Bronchial epithelial cell (primary cell): ENCODE data around the gene PMEL. TPM values are rescaled to one million over a fixed set of nuclear protein-coding genes. Genes with fewer than 3 reads are reported as not detected.
"Not testable (repeated sequence)": the region's sequence is repeated elsewhere in the genome, so short reads cannot be mapped to it uniquely, and the experiment has no call there.

Experiments
- DNase-seq: peaks from one replicate; pipeline ENCODE4 v3.0.0-alpha.2; 2010; ENCODE audit warnings: low read depth
- FAIRE-seq: peaks from 2 replicates; lab custom pipeline; 2011; peaks lifted over from hg19 to GRCh38; lab: Jason Lieb, UNC
- H3K27me3 ChIP-seq: 2 replicates; pipeline ENCODE4 v1.5.1; 2011; ENCODE audit warnings: low read length; ENCODE audit not compliant: control insufficient read depth, insufficient read depth
- H3K36me3 ChIP-seq: 2 replicates; pipeline ENCODE4 v1.5.1; 2011; ENCODE audit warnings: low read length; ENCODE audit not compliant: control insufficient read depth, insufficient read depth
- H3K4me3 ChIP-seq: 2 replicates; pipeline ENCODE4 v1.5.1; 2011; ENCODE audit warnings: mild to moderate bottlenecking, low read depth, low read length, control low read depth
- total RNA-seq: library from RNA; depleted of rRNA; stranded (reverse); fragments of >200 nt; gene quantifications from 2 replicates; pipeline ENCODE4 v1.2.1, GENCODE V29; 2014
- TF ChIP-seq, protein P1 (sequence below): IDR thresholded peaks from 2 replicates; pipeline ENCODE4 v1.5.1; 2011; ENCODE audit warnings: mild to moderate bottlenecking, moderate library complexity, low read length, control low read depth, inconsistent platforms; ENCODE audit not compliant: insufficient read depth, severe bottlenecking

The PMEL gene
- total RNA-seq, 1 donor from 2014 or later = 2.6 TPM

DNA sequence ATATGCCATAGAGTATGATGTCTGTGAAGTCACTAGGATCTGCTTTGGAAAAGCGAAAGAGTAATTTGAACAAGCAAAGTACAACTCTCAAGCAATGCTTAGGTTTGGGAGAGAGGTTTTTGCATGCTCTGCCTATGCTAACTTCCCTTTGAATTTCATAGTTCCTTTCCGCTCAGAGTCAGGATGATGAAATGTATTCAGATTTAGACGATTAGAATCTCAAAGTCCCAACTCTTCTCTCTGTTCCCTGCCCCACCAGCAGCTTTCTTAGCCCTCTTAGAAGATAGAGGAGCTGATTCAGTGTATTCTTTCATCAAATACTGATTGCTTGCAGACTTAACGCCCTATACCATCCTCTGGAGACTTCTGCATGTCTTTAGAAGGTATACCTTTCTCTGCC lies 19.5 kb upstream of the PMEL start:
- TF ChIP-seq, protein P1, sequence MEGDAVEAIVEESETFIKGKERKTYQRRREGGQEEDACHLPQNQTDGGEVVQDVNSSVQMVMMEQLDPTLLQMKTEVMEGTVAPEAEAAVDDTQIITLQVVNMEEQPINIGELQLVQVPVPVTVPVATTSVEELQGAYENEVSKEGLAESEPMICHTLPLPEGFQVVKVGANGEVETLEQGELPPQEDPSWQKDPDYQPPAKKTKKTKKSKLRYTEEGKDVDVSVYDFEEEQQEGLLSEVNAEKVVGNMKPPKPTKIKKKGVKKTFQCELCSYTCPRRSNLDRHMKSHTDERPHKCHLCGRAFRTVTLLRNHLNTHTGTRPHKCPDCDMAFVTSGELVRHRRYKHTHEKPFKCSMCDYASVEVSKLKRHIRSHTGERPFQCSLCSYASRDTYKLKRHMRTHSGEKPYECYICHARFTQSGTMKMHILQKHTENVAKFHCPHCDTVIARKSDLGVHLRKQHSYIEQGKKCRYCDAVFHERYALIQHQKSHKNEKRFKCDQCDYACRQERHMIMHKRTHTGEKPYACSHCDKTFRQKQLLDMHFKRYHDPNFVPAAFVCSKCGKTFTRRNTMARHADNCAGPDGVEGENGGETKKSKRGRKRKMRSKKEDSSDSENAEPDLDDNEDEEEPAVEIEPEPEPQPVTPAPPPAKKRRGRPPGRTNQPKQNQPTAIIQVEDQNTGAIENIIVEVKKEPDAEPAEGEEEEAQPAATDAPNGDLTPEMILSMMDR = no peak
- Histone ChIP-seq H3K4me3 (no peak overlapping the region), H3K27me3 (no peaks in the 10 kb centered on the region), H3K36me3 (peaks cover 14% of the 10 kb centered on the region)
- FAIRE-seq (no peak), DNase-seq (no peak)

DNA sequence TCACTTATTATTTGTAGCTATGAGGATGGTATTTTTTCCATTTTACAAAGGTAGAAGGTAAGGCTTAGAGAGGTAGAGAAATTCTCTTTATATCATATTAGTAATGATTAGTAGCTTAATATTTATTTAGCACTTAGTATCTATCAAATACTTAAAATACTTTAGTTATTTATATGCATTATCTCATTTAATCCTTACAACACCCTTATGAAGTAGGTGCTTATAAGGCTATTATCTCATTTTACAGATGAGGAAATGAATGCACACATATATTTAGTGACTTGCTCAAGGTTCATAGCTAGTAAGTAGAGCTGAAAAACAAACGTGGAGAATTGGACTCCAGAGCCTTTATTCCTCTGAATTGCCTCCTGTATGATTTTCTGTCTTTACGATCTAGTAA lies 19.0 kb upstream of the PMEL start:
- no peak for FAIRE-seq
- Histone ChIP-seq H3K27me3 (no peaks in the 10 kb centered on the region), H3K4me3 (no peak overlapping the region), H3K36me3 (peaks cover 13% of the 10 kb centered on the region)
- TF ChIP-seq, protein P1 = no peak
- no peak for DNase-seq

- FAIRE-seq (no peak), DNase-seq (no peak)
- Histone ChIP-seq H3K36me3 (peaks cover 10% of the 10 kb centered on the region), H3K27me3 (no peaks in the 10 kb centered on the region), H3K4me3 (no peak overlapping the region)
- TF ChIP-seq, protein P1 = no peak
Measured at GRCh38 chr12:55983232-55983842, 17.5 kb upstream of the PMEL start.

DNA sequence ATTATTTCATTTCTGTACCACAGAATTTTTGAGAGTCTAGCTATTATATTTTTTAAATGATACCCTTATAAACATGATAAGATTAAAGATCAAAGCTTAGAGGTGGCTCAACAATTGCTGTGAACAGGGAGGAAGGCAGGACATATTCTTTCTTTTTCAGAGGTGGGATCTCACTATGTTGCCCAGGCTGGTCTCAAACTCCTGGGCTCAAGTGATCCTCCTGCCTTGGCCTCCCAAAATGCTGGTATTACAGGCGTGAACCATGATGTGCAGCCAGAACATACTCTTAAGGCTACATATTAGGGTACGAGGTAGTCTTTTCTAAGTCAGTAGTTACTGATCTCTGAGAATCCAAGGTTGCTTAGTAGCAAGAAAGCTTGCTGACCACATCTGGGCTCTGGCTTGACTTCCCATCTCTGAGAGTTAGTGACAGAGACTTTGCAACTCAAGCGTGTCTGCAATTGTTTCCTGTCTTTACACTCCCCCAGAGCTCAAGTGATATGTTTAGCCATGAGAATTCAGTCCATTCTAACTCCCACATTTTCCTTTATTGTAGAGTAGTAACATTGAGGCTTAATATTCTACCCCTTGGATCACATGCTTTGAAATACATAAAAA lies 16.6 kb upstream of the PMEL start:
- FAIRE-seq = no peak
- H3K36me3 ChIP-seq = peaks cover 10% of the 10 kb centered on the region

DNA sequence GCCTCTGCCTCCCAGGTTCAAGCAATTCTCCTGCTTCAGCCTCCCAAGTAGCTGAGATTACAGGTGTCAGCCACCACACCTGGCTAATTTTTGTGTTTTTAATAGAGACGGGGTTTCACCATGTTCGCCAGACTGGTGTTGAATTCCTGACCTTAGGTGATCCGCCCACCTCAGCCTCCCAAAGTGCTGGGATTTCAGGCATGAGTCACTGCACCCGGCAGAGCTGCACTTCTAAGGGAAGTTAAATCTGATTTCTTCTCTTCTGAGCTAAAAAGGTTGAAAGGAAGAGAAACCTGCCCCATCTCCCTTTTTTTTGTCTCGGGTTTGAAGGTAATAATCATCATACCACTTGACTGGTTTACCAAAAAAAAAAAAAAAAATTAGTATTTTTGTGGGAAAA lies 16.0 kb upstream of the PMEL start:
- H3K36me3 ChIP-seq = not testable (repeated sequence)

More for the DNA sequence above, 16.6 kb upstream of the PMEL start:
- Histone ChIP-seq H3K4me3 (no peak overlapping the region), H3K27me3 (no peaks in the 10 kb centered on the region)
- TF ChIP-seq, protein P1 = no peak
- DNase-seq = no peak

GRCh38 chr12:55979069-55979468 lies 13.2 kb upstream of the PMEL start:
- H3K27me3 ChIP-seq = no peaks in the 10 kb centered on the region
- peaks cover 2% of the 10 kb centered on the region for H3K36me3 ChIP-seq
- no peak for DNase-seq
- H3K4me3 ChIP-seq = no peak overlapping the region
- TF ChIP-seq, protein P1 = no peak
- no peak for FAIRE-seq

More for the DNA sequence above, 16.0 kb upstream of the PMEL start:
- peak; percentile 64 for DNase-seq
- H3K4me3 ChIP-seq, H3K27me3 ChIP-seq, FAIRE-seq: not testable (repeated sequence)
